ENCODE data around the gene GALNT17. TPM values are rescaled to one million over a fixed set of nuclear protein-coding genes. Genes with fewer than 3 reads are reported as not detected.

GALNT17 gene
- total RNA-seq, 1 donor from 2014 or later, result 3.9 TPM

GRCh38 chr7:71461572-71461971, 329.6 kb downstream of the GALNT17 start:
- peaks cover 23% of the 10 kb centered on the region for H3K4me1 Mint-ChIP-seq (ENCODE audit: low read depth)

GRCh38 chr7:71465741-71466189, 333.8 kb downstream of the GALNT17 start:
- Mint-ChIP-seq H3K27ac (no peak overlapping the region), H3K36me3 (ENCODE audit: insufficient read depth) (no peaks in the 10 kb centered on the region), H3K4me3 (ENCODE audit: low read depth) (no peak overlapping the region), H3K27me3 (peaks cover 13% of the 10 kb centered on the region), H3K4me1 (ENCODE audit: low read depth) (peaks cover 6% of the 10 kb centered on the region), H3K9me3 (ENCODE audit: low read depth) (peaks cover 7% of the 10 kb centered on the region)
- no peak for TF ChIP-seq CTCF (IDR thresholded peaks at IDR 0.05; ENCODE audit: unreplicated experiment)
- DNase-seq (ENCODE audit: low spot score, unreplicated experiment), result no peak

More at GRCh38 chr7:71461572-71461971, 329.6 kb downstream of the GALNT17 start:
- no peak overlapping the region for H3K4me3 Mint-ChIP-seq (ENCODE audit: low read depth)
- DNase-seq (ENCODE audit: low spot score, unreplicated experiment), result no peak
- H3K27me3 Mint-ChIP-seq, result peaks cover 25% of the 10 kb centered on the region
- no peaks in the 10 kb centered on the region for H3K36me3 Mint-ChIP-seq (ENCODE audit: insufficient read depth)
- no peak for TF ChIP-seq CTCF (IDR thresholded peaks at IDR 0.05; ENCODE audit: unreplicated experiment)
- H3K9me3 Mint-ChIP-seq (ENCODE audit: low read depth), result peaks cover 4% of the 10 kb centered on the region
- no peak overlapping the region for H3K27ac Mint-ChIP-seq

- H3K4me1 Mint-ChIP-seq (ENCODE audit: low read depth), result peaks cover 6% of the 10 kb centered on the region
- DNase-seq (ENCODE audit: low spot score, unreplicated experiment), result no peak
These were observed 334.7 kb downstream of the GALNT17 start for GRCh38 chr7:71466448-71467145.

GRCh38 chr7:71470326-71470725, 338.4 kb downstream of the GALNT17 start:
- Mint-ChIP-seq H3K36me3 (ENCODE audit: insufficient read depth) (no peaks in the 10 kb centered on the region), H3K9me3 (ENCODE audit: low read depth) (peaks cover 16% of the 10 kb centered on the region), H3K4me1 (ENCODE audit: low read depth) (no peaks in the 10 kb centered on the region), H3K27me3 (peaks cover 6% of the 10 kb centered on the region), H3K4me3 (ENCODE audit: low read depth) (no peak overlapping the region), H3K27ac (no peak overlapping the region)
- no peak for DNase-seq (ENCODE audit: low spot score, unreplicated experiment)
- TF ChIP-seq CTCF (IDR thresholded peaks at IDR 0.05; ENCODE audit: unreplicated experiment), result no peak

More at GRCh38 chr7:71466448-71467145, 334.7 kb downstream of the GALNT17 start:
- no peak for TF ChIP-seq CTCF (IDR thresholded peaks at IDR 0.05; ENCODE audit: unreplicated experiment)
- H3K36me3 Mint-ChIP-seq (ENCODE audit: insufficient read depth), result no peaks in the 10 kb centered on the region
- H3K9me3 Mint-ChIP-seq (ENCODE audit: low read depth), result peaks cover 7% of the 10 kb centered on the region
- no peak overlapping the region for H3K4me3 Mint-ChIP-seq (ENCODE audit: low read depth)
- H3K27me3 Mint-ChIP-seq, result peaks cover 13% of the 10 kb centered on the region
- no peak overlapping the region for H3K27ac Mint-ChIP-seq

- Mint-ChIP-seq H3K36me3 (ENCODE audit: insufficient read depth) (no peaks in the 10 kb centered on the region), H3K27me3 (peaks cover 6% of the 10 kb centered on the region), H3K4me1 (ENCODE audit: low read depth) (no peaks in the 10 kb centered on the region), H3K4me3 (ENCODE audit: low read depth) (no peak overlapping the region), H3K9me3 (ENCODE audit: low read depth) (peaks cover 12% of the 10 kb centered on the region), H3K27ac (no peak overlapping the region)
- TF ChIP-seq CTCF (IDR thresholded peaks at IDR 0.05; ENCODE audit: unreplicated experiment), result no peak
- no peak for DNase-seq (ENCODE audit: low spot score, unreplicated experiment)
These were observed 338.9 kb downstream of the GALNT17 start for GRCh38 chr7:71470830-71471229.

Data from progenitor cell of endocrine pancreas (in vitro differentiated cells).